Heart left ventricle (tissue), 16 donors: Measurements from ENCODE around the gene AP2A1. TPM values are rescaled to one million over a fixed set of nuclear protein-coding genes. Genes with fewer than 3 reads are reported as not detected.

Source experiments
- ATAC-seq, 4 donors: fragments of 200-7000 bp; cut with Tn5 transposase; one replicate each; pipeline ENCODE4 v1.9.1; 2020 to 2022; ENCODE audit warnings: moderate library complexity in 4 of 4, mild to moderate bottlenecking in 3 of 4, moderate number of reproducible peaks in 1 of 4
- DNase-seq, 5 donors: peaks; one replicate each; pipeline ENCODE4 v3.0.0-alpha.2; 2020
- H3K27ac ChIP-seq, 12 donors: fragments of 200-600 bp; sonication (generic) in 4 of 12; one replicate each; pipeline versions ENCODE4 v1.5.0 to v1.8.0; 2016 to 2022; ENCODE audit warnings: mild to moderate bottlenecking in 2 of 12
- H3K27me3 ChIP-seq, 9 donors: fragments of 200-600 bp; sonication (generic) in 2 of 9; one replicate each; pipeline versions ENCODE4 v1.5.1 to v1.8.0; 2016 to 2022; ENCODE audit warnings: mild to moderate bottlenecking in 3 of 9
- H3K36me3 ChIP-seq, 9 donors: fragments of 200-600 bp; sonication (generic) in 2 of 9; one replicate each; pipeline versions ENCODE4 v1.5.0 to v1.8.0; 2018 to 2022; ENCODE audit warnings: mild to moderate bottlenecking in 2 of 9
- H3K4me1 ChIP-seq, 12 donors: fragments of 200-600 bp; sonication (generic) in 4 of 12; one replicate each; pipeline versions ENCODE4 v1.5.0 to v1.8.0; 2016 to 2022; ENCODE audit warnings: mild to moderate bottlenecking in 3 of 12
- H3K4me3 ChIP-seq, 12 donors: fragments of 200-600 bp; sonication (generic) in 4 of 12; one replicate each; pipeline versions ENCODE4 v1.5.0 to v1.8.0; 2017 to 2022; ENCODE audit warnings: mild to moderate bottlenecking in 9 of 12, moderate library complexity in 4 of 12
- H3K9me3 ChIP-seq, 12 donors: fragments of 200-600 bp; sonication (generic) in 4 of 12; one replicate each; pipeline versions ENCODE4 v1.5.0 to v1.8.0; 2016 to 2022; ENCODE audit warnings: mild to moderate bottlenecking in 1 of 12
- POLR2A ChIP-seq, 2 donors: fragments of 450-650 bp; IDR thresholded peaks; one replicate each; pipeline ENCODE4 v1.6.1; 2017; ENCODE audit warnings: antibody characterized with exemption in 2 of 2, mild to moderate bottlenecking in 2 of 2, moderate library complexity in 2 of 2
- WGBS, 4 donors: extraction: QIAGEN DNeasy Blood & Tissue Kit in 2 of 4; methylation state at CpG; one replicate each; pipeline versions ENCODE4 v1.1.5 to v1.1.7; 2013 to 2018; 5-methylcytosine and 5-hydroxymethylcytosine counted together
- intact Hi-C, 10 donors: fragments of 100-400 bp; cut with DNase I; formaldehyde crosslinking; loops; one replicate each; pipeline versions ENCODE4 v1.11.1 to v1.14.2; 2022
- polyA plus RNA-seq, 2 donors: library from polyadenylated mRNA; stranded (reverse); fragments of 200-250 nt; gene quantifications; one replicate each; pipeline ENCODE4 v1.2.3, GENCODE V29; 2013
- total RNA-seq, 9 donors: library from RNA; depleted of rRNA in 2 of 9; stranded (reverse); fragments of >200 nt in 2 of 9; fragmentation: NEBNext Ultra II Directional in 3 of 9; extraction: Animal tissue kit (Norgen Biotek cat#: 25700) in 3 of 9; gene quantifications; one replicate each; pipeline versions ENCODE4 v1.1.0 to v1.2.4, GENCODE V29; 2016 to 2023
- TF ChIP-seq, protein P1 (sequence below), 12 donors: fragments of 200-600 bp; sonication (generic) in 4 of 12; IDR thresholded peaks; one replicate each; pipeline versions ENCODE4 v1.5.0 to v1.8.0; 2018 to 2022; ENCODE audit warnings: antibody characterized with exemption in 12 of 12, mild to moderate bottlenecking in 5 of 12
- donor health status: ischemic (EF 13 %, LVEDD 7.1; RV severe dilation, severe dysfunction).
- donor health status: healthy with polysubstance abuse.
- donor health status: DM: no; HTN: yes; CAD: no.
- donor health status: DM: no; HTN: no; CAD: no.
- donor health status: ischemic (EF 25% LVEDD 6.9; RV normal size, moderate dysfunction).
- donor health status: ischemic (EF 25% LVEDD 5.7; RV mildly dilated, moderate dysfunction).
- donor health status: healthy.
- donor health status: DM: yes; HTN: yes; CAD: no.
- donor health status: ischemic (EF 35%, LVEDD 5.7; RV mildly dilated, moderate dysfunction).
- donor health status: nonischemic (EF 11% LVEDD 7.7; RV severe dilation, severe dysfunction).
- donor health status: DM: yes; HTN: yes; CAD: no.
- donor health status: PGD.
- donor health status: ischemic (EF 29% LVEDD 5.4; RV normal size, mild dysfunction).
- donor health status: nonischemic (EF 23%, LVEDD 6.1; RV moderate dilation, normal function).

Gene AP2A1
- total and polyA plus RNA-seq, 11 donors, result 33.4 to 152 (median 70.5) TPM

GRCh38 chr19:49786376-49786820, 19.6 kb downstream of the AP2A1 start:
- intact Hi-C loops, result no loop called here
- 72 to 83% (median 77%) methylated on average over 9 of the region's 9 CpGs for WGBS, 4 donors
- no peak for DNase-seq
- peak overlapping the region in 1 of 12 donors; percentile 24 for H3K27ac ChIP-seq
- H3K4me3 ChIP-seq, result no peak overlapping the region
- ATAC-seq, result peak in 3 of 4 donors; percentile 12 to 56 (median 23)
- H3K4me1 ChIP-seq, result peaks cover 0 to 18% (median 5%) of the 10 kb centered on the region in 12 donors
- peaks cover 0 to 89% (median 61%) of the 10 kb centered on the region in 9 donors for H3K36me3 ChIP-seq
- TF ChIP-seq, protein P1, sequence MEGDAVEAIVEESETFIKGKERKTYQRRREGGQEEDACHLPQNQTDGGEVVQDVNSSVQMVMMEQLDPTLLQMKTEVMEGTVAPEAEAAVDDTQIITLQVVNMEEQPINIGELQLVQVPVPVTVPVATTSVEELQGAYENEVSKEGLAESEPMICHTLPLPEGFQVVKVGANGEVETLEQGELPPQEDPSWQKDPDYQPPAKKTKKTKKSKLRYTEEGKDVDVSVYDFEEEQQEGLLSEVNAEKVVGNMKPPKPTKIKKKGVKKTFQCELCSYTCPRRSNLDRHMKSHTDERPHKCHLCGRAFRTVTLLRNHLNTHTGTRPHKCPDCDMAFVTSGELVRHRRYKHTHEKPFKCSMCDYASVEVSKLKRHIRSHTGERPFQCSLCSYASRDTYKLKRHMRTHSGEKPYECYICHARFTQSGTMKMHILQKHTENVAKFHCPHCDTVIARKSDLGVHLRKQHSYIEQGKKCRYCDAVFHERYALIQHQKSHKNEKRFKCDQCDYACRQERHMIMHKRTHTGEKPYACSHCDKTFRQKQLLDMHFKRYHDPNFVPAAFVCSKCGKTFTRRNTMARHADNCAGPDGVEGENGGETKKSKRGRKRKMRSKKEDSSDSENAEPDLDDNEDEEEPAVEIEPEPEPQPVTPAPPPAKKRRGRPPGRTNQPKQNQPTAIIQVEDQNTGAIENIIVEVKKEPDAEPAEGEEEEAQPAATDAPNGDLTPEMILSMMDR (IDR thresholded peaks at IDR 0.05), result no peak
- H3K9me3 ChIP-seq, result no peaks in the 10 kb centered on the region
- H3K27me3 ChIP-seq, result no peaks in the 10 kb centered on the region

DNA sequence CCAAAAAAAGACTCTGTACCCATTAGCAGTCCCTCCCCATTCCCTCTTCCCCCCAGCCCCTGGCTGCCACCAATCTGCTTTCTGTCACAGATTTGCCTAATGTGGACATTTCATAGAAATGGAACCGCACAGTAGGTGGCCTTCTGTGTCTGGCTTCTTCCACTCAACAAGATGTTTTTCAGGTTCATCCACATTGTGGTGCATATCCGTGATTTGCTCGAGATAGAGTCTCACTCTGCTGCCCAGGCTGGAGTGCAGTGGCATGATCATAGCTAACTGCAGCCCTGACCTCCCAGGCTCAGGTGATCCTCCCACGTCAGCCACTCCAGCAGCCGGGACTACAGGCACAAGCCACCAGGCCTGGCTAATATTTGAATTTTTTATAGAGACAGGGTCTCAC, 20.9 kb downstream of the AP2A1 start:
- ATAC-seq (no peak), DNase-seq (no peak)
- H3K27ac ChIP-seq, result no peak overlapping the region
- no peak overlapping the region for H3K4me3 ChIP-seq
- no peaks in the 10 kb centered on the region for H3K27me3 ChIP-seq
- H3K9me3 ChIP-seq, result no peaks in the 10 kb centered on the region
- TF ChIP-seq, protein P1 (IDR thresholded peaks at IDR 0.05), result no peak
- no peak for TF ChIP-seq POLR2A (IDR thresholded peaks at IDR 0.05)
- WGBS, 4 donors, result 85 to 94% (median 91%) methylated on average over 5 of the region's 5 CpGs
- peaks cover 0 to 94% (median 58%) of the 10 kb centered on the region in 9 donors for H3K36me3 ChIP-seq
- intact Hi-C loops, result no loop called here
- peaks cover 0 to 18% (median 6%) of the 10 kb centered on the region in 12 donors for H3K4me1 ChIP-seq

DNA sequence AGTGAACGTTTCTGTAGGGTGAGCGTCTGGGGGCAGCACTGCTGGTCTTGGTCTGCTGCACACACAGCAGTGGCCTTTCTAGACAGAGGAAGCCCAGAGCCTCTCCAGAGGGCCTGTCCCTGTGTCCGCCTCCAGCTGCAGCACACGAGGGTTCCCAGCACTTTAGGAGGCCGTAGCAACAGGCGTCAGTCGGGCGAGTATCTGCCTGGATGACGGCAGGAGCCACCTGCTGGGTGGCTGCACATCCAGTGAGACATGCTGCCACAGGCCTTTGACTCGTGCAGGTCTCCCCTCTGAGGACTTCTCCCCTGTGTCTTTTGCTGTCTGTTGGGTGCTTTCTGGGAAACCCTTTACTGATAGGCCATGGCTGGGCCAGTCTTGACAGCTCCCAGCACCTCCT, 22.1 kb downstream of the AP2A1 start:
- Histone ChIP-seq H3K4me1 (peaks cover 0 to 18% (median 6%) of the 10 kb centered on the region in 12 donors), H3K27ac (no peak overlapping the region), H3K36me3 (peaks cover 0 to 94% (median 58%) of the 10 kb centered on the region in 9 donors), H3K27me3 (no peaks in the 10 kb centered on the region), H3K4me3 (no peak overlapping the region), H3K9me3 (no peaks in the 10 kb centered on the region)
- ATAC-seq, result no peak
- DNase-seq, result no peak
- TF ChIP-seq POLR2A (IDR thresholded peaks at IDR 0.05), result no peak
- TF ChIP-seq, protein P1 (IDR thresholded peaks at IDR 0.05), result no peak
- 85 to 90% (median 87%) methylated on average over 4 to 10 of the region's 10 CpGs for WGBS, 4 donors
- intact Hi-C loops, result no loop called here

DNA sequence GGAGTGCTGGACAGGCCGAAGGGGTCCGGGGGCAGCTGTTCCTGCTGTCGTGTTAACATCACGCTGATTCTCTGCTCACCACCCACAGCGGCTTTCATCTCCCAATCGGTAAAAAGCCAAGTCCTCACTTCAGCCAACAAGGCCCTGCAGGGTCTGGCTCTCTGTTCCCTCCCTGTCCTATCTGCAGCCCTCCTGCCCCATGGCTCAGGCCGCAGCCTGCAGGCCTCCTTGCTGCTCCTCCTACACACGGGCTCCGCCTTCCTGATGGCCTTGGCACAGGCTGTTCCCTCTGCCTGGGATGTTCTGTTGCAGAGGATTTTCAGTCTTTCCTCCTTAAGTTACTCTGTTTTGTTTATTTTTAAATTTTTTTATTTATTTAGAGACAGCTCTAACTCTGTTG, 24.1 kb downstream of the AP2A1 start:
- H3K27me3 ChIP-seq, result no peaks in the 10 kb centered on the region
- intact Hi-C loops, result no loop called here
- peaks cover 0 to 18% (median 6%) of the 10 kb centered on the region in 12 donors for H3K4me1 ChIP-seq
- H3K4me3 ChIP-seq, result no peak overlapping the region
- peak overlapping the region in 4 of 12 donors; percentile 5 to 49 (median 33) for H3K27ac ChIP-seq
- DNase-seq (peak in 2 of 5 donors; percentile 48 to 70), ATAC-seq (peak; percentile 56 to 72 (median 66))
- 59 to 68% (median 67%) methylated on average over 9 of the region's 9 CpGs for WGBS, 4 donors
- H3K9me3 ChIP-seq, result no peaks in the 10 kb centered on the region
- H3K36me3 ChIP-seq, result peaks cover 0 to 94% (median 58%) of the 10 kb centered on the region in 9 donors
- TF ChIP-seq POLR2A (IDR thresholded peaks at IDR 0.05), result no peak
- TF ChIP-seq, protein P1 (IDR thresholded peaks at IDR 0.05), result no peak
